BJ (cell line): Measurements from ENCODE around the gene SMARCE1. TPM values are rescaled to one million over a fixed set of nuclear protein-coding genes. Genes with fewer than 3 reads are reported as not detected.

Experiments used
- CTCF ChIA-PET: fragments of 350-600 bp; formaldehyde crosslinking; extraction: SDS; loops from one replicate; lab custom pipeline; 2021; ENCODE audit warnings: antibody characterized with exemption, inconsistent platforms; lab: Yijun Ruan, JAX
- POLR2A ChIA-PET: fragments of 300-600 bp; sonication (Branson Sonifier 250); formaldehyde crosslinking; extraction: SDS; loops from one replicate; lab custom pipeline; 2021; ENCODE audit warnings: antibody characterized with exemption; lab: Charles Lee
- DNase-seq: peaks from one replicate; pipeline ENCODE4 v3.0.0-alpha.2; 2011; ENCODE audit warnings: low read depth
- H3K27me3 ChIP-seq: 2 replicates; pipeline ENCODE4 v1.6.0; 2011; ENCODE audit warnings: low read length; ENCODE audit not compliant: control insufficient read depth, insufficient read depth
- H3K36me3 ChIP-seq: 2 replicates; pipeline ENCODE4 v1.5.1; 2011; ENCODE audit warnings: low read length; ENCODE audit not compliant: control insufficient read depth, insufficient read depth
- H3K4me3 ChIP-seq: 2 replicates; pipeline ENCODE4 v1.5.1; 2011; ENCODE audit warnings: low read depth, mild to moderate bottlenecking, control low read depth, low read length
- CTCF ChIP-seq: IDR thresholded peaks from 2 replicates; pipeline ENCODE4 v1.5.1; 2011; ENCODE audit warnings: low read depth, mild to moderate bottlenecking, control low read depth, inconsistent platforms, low read length, moderate library complexity; ENCODE audit not compliant: insufficient read depth
- polyA plus RNA-seq: library from polyadenylated mRNA; depleted of rRNA; stranded (reverse); fragments of >200 nt; gene quantifications from 2 replicates; pipeline ENCODE4 v1.2.3, GENCODE V29; 2011

SMARCE1 gene
- polyA plus RNA-seq, 1 experiment: 54.6 TPM

GRCh38 chr17:40675905-40676304 lies 28.3 kb upstream of the SMARCE1 start:
- ChIA-PET CTCF (no interaction called here), POLR2A (no interaction called here)
- no peak for DNase-seq
- TF ChIP-seq CTCF: no peak
- H3K4me3 ChIP-seq: no peak overlapping the region
- H3K27me3 ChIP-seq: peaks cover 21% of the 10 kb centered on the region
- H3K36me3 ChIP-seq: no peaks in the 10 kb centered on the region

GRCh38 chr17:40672654-40673053 lies 25.0 kb upstream of the SMARCE1 start:
- TF ChIP-seq CTCF: no peak
- no peaks in the 10 kb centered on the region for H3K36me3 ChIP-seq
- DNase-seq: no peak
- H3K4me3 ChIP-seq: no peak overlapping the region
- ChIA-PET POLR2A (no interaction called here), CTCF (no interaction called here)
- peaks cover 21% of the 10 kb centered on the region for H3K27me3 ChIP-seq

GRCh38 chr17:40671282-40671681 lies 23.7 kb upstream of the SMARCE1 start:
- no peak for DNase-seq
- Histone ChIP-seq H3K4me3 (no peak overlapping the region), H3K36me3 (no peaks in the 10 kb centered on the region), H3K27me3 (peaks cover 17% of the 10 kb centered on the region)
- CTCF ChIA-PET: no interaction called here
- POLR2A ChIA-PET: no interaction called here
- no peak for TF ChIP-seq CTCF

- ChIA-PET CTCF (interaction anchor here (0.9 kb wide), 1 partner anchor 9 kb away, joined by 4 read pairs; no protein-coding TSS in a partner anchor), POLR2A (no interaction called here)
- Histone ChIP-seq H3K36me3 (no peaks in the 10 kb centered on the region), H3K4me3 (no peak overlapping the region), H3K27me3 (peaks cover 17% of the 10 kb centered on the region)
- TF ChIP-seq CTCF: no peak
- no peak for DNase-seq
These were observed 18.7 kb upstream of the SMARCE1 start for GRCh38 chr17:40666331-40666730.

- POLR2A ChIA-PET: interaction anchor here (0.6 kb wide), 1 partner anchor 28 kb away, joined by 3 read pairs; no protein-coding TSS in a partner anchor
- Histone ChIP-seq H3K4me3 (no peak within 1 kb of the TSS), H3K36me3 (no peaks in the 10 kb centered on the region), H3K27me3 (peaks cover 15% of the 10 kb centered on the region)
- CTCF ChIA-PET: interaction anchor here (1.9 kb wide), 1 partner anchor 45 kb away, joined by 4 read pairs; no protein-coding TSS in a partner anchor
- no peak for TF ChIP-seq CTCF
- no peak for DNase-seq
These were observed 17.1 kb upstream of the SMARCE1 start, which contains the start of gene KRT222 for GRCh38 chr17:40664582-40665333. KRT222 (minus strand) TSS chr17:40665177; CDS start chr17:40665099, 78 bp downstream.
